Activated naive CD4-positive, alpha-beta T cell treated with anti-CD3 and anti-CD28 coated beads for 36 hours (primary cell): Measurements from ENCODE around the gene ELK3. TPM values are rescaled to one million over a fixed set of nuclear protein-coding genes. Genes with fewer than 3 reads are reported as not detected.
A peak's percentile ranks its signal among the peaks of the same experiment; 100 is the strongest.

Experiments
- CTCF ChIA-PET: fragments of 350-600 bp; sonication (Branson Sonifier 250); formaldehyde crosslinking; loops from one replicate; lab custom pipeline; 2021; ENCODE audit warnings: antibody characterized with exemption; lab: Charles Lee
- DNase-seq: peaks from one replicate; pipeline ENCODE4 v3.0.0-alpha.2; 2020
- H3K27ac Mint-ChIP-seq: one replicate; pipeline ENCODE4 v1.8.0; 2021; ENCODE audit warnings: mild to moderate bottlenecking, mixed read lengths
- H3K27me3 Mint-ChIP-seq: one replicate; pipeline ENCODE4 v1.8.0; 2021; ENCODE audit warnings: low read depth, mixed read lengths
- H3K36me3 Mint-ChIP-seq: one replicate; pipeline ENCODE4 v1.8.0; 2021; ENCODE audit warnings: low read depth, mixed read lengths
- H3K4me1 Mint-ChIP-seq: one replicate; pipeline ENCODE4 v1.8.0; 2021; ENCODE audit warnings: low read depth, mixed read lengths
- H3K4me3 Mint-ChIP-seq: one replicate; pipeline ENCODE4 v1.8.0; 2021; ENCODE audit warnings: mild to moderate bottlenecking, moderate library complexity, mixed read lengths
- H3K9me3 Mint-ChIP-seq: one replicate; pipeline ENCODE4 v1.8.0; 2021; ENCODE audit warnings: mixed read lengths
- intact Hi-C: fragments of 100-400 bp; cut with micrococcal nuclease; formaldehyde crosslinking; loops from one replicate; pipeline ENCODE4 v1.15.1; 2023
- total RNA-seq, 2 experiments: library from RNA; stranded (reverse); gene quantifications; one replicate each; pipeline ENCODE4 v1.2.3, GENCODE V29; 2021

Gene ELK3
- total RNA-seq, 2 experiments from 2014 or later, result 11.4 to 14.1 TPM

DNA sequence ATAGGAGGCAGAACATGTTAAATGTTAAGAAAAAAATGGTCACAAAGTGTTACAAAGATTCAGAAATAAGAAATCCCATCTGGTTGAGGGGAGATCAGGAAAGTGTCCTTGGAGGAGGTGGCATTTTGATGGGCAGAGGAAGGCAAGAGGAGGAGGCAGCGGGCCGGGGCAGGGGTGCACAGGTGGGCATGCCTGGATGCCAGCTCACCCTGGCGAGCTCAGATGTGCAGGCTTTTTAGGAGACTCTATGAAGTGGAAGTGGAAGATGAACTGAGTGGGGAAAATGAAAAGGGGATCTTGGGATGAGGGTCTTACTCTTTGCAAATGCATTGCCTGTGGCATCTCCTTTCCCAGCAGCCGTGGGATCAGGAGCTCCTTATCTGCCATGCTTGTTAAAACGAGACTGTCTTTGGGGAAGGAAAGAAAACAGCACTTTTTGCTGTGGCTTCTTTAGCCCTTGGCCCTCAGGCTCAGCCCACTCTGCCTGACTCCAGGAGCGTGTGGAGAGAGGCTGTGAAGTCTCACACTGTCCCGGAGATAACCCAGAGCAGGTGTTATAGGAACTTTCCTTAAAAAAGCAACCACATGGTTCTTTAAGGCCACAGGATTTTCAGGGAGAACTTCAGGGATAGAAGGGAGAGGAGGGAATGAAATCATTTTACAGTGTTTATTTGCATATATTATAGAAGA lies 62.6 kb downstream of the ELK3 start:
- Mint-ChIP-seq H3K27ac (no peak overlapping the region), H3K27me3 (no peaks in the 10 kb centered on the region), H3K4me1 (peaks cover 33% of the 10 kb centered on the region), H3K9me3 (no peaks in the 10 kb centered on the region), H3K36me3 (peaks cover 29% of the 10 kb centered on the region), H3K4me3 (no peak overlapping the region)
- DNase-seq, result no peak
- intact Hi-C loops, result no loop called here
- CTCF ChIA-PET, result interaction anchor here (1.2 to 3.5 kb wide), 2 partner anchors 13 to 42 kb away, joined by 3 to 9 read pairs; no protein-coding TSS in a partner anchor

DNA sequence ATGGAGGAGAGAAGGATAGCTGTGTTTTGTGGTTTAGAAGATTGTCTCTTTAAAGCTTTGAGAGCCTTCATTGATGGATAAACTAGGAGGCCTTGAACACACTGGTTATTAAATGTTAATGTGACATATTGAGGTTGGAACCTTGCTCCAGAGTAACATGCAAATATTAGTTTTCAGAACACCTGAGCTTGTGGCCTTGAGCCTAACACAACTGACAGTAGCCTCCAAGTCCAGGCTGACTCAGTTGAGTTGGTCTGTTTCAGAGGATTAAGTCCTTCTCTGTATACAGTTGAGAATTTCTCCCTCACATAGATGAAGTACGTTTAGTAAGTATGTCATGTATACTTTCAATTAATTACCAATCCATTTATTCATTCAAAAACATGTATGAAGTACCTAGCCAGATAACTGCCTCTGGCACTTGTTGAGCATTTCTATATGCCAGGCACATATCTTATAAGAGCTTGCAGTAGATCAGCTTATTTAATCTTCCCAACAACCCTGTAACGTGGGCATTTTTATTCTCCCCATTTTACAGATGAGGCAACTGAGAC lies 63.5 kb downstream of the ELK3 start:
- intact Hi-C loops, result no loop called here
- H3K27ac Mint-ChIP-seq, result no peak overlapping the region

DNA sequence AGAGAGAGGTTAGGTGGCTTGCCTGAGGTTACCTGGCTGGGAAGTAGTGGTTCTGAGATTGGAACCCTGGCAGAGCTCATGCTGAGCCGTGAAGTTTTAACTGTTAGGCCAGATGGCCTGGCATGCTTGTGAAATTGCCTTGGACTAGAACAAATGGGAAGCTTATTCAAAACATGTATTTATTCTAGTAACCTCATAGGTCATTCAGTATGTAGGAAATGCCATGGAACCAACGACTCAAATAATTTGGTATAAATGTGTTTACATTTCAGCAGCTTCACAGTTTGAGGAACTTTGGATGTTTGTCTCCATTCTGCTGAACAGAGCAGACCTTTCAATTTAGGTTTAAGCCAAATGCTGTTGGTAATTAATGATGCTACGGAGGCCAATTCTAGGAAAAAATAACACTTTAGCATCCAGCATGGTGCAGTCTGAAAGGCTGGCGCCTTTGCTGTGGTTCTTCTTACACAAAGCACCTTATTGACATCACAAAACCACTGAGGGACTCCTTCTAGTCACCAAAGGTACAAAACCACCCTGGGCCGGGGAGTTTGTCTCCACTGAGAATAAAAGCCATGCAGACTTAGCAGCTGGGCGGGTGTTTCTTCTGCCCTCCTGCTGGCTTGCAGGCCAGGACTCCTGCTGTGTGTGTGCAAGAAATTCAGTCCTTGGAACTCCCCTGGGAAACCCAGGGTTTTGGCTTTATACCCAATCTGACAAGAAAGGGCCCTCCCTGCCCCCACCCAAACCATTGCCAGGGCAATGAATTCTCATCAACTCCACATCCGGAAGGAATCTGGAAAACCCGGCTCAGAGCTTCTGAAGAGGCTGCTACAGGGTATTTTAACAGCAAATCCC lies 64.2 kb downstream of the ELK3 start:
- H3K27ac Mint-ChIP-seq, result no peak overlapping the region
- no peaks in the 10 kb centered on the region for H3K27me3 Mint-ChIP-seq
- peak; percentile 49 for DNase-seq
- H3K4me3 Mint-ChIP-seq, result no peak overlapping the region
- H3K9me3 Mint-ChIP-seq, result no peaks in the 10 kb centered on the region
- CTCF ChIA-PET, result no interaction called here
- peaks cover 23% of the 10 kb centered on the region for H3K36me3 Mint-ChIP-seq
- peaks cover 29% of the 10 kb centered on the region for H3K4me1 Mint-ChIP-seq
- intact Hi-C loops, result no loop called here

More for the DNA sequence above, 63.5 kb downstream of the ELK3 start:
- CTCF ChIA-PET, result interaction anchor here (1.2 kb wide), 1 partner anchor 14 kb away, joined by 3 read pairs; no protein-coding TSS in a partner anchor
- DNase-seq, result no peak
- Mint-ChIP-seq H3K4me3 (no peak overlapping the region), H3K36me3 (peaks cover 25% of the 10 kb centered on the region), H3K9me3 (no peaks in the 10 kb centered on the region), H3K27me3 (no peaks in the 10 kb centered on the region), H3K4me1 (peaks cover 29% of the 10 kb centered on the region)

DNA sequence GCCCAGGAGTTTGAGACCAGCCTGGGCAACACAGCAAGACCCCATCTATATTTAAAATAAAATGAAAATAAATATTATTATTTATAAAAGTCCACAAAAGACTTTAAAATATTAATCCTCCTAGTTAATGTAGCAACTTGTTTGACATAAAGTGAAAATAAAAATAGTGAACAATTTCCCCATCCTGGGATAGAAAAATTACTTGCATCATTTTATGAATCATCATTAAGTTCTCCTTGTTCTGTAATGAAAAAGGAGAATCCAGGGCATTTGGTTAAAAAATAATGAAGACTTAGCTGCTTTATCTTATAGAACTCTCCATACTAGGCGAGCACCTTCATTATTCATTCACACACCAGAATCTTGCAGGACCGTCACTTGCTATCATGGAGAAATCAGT lies 66.1 kb downstream of the ELK3 start:
- CTCF ChIA-PET, result no interaction called here
- intact Hi-C loops, result no loop called here
- no peak overlapping the region for H3K27ac Mint-ChIP-seq

DNA sequence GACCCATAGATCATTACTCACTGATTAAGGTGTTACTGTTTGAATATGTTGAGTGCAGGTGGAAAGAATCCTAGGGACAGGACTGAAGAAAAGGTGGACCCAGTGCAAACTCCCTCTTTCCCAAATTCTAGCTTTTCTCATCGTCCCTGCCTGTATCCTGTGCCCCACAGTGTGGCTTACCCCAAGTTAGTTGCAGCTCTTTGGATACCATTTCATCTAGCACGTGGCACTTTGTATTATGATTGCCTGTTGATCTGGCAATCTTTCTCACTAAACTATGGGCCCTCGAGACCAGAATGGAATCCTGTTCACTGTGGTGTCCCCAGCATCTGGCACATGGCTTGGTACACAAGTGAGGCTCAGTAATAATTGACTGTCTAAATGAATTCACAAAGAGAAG lies 66.5 kb downstream of the ELK3 start:
- Mint-ChIP-seq H3K27ac (peak overlapping the region; percentile 60), H3K36me3 (peaks cover 27% of the 10 kb centered on the region), H3K4me1 (peaks cover 23% of the 10 kb centered on the region), H3K27me3 (no peaks in the 10 kb centered on the region), H3K9me3 (no peaks in the 10 kb centered on the region), H3K4me3 (no peak overlapping the region)
- CTCF ChIA-PET, result no interaction called here
- intact Hi-C loops, result no loop called here
- DNase-seq, result no peak

More for the DNA sequence above, 66.1 kb downstream of the ELK3 start:
- no peaks in the 10 kb centered on the region for H3K9me3 Mint-ChIP-seq
- DNase-seq, result no peak
- no peaks in the 10 kb centered on the region for H3K27me3 Mint-ChIP-seq
- H3K4me1 Mint-ChIP-seq, result peaks cover 23% of the 10 kb centered on the region
- H3K4me3 Mint-ChIP-seq, result no peak overlapping the region
- H3K36me3 Mint-ChIP-seq, result peaks cover 26% of the 10 kb centered on the region

DNA sequence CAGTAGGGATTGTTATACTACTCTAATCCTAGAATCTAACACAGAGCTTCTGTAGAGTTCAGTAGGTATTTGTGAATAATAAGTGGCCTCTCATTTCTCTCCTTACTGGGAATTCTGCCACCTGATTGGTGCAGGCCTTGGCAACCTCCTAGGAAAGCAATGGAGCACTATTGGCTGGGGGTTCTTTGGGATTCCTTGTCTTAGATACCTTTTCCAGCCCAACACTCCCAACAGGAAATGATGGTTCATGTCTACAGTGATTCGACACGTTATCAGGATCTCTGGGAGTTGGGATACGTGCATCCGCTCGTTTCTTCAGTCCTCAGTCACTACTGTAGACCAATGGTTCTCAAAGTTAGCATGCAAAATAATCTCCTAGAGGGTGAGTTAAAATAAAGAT lies 67.4 kb downstream of the ELK3 start:
- Mint-ChIP-seq H3K27ac (peak overlapping the region; percentile 15), H3K4me3 (no peak overlapping the region), H3K9me3 (no peaks in the 10 kb centered on the region), H3K36me3 (peaks cover 29% of the 10 kb centered on the region), H3K4me1 (peaks cover 28% of the 10 kb centered on the region), H3K27me3 (no peaks in the 10 kb centered on the region)
- no peak for DNase-seq
- CTCF ChIA-PET, result no interaction called here
- intact Hi-C loops, result no loop called here

DNA sequence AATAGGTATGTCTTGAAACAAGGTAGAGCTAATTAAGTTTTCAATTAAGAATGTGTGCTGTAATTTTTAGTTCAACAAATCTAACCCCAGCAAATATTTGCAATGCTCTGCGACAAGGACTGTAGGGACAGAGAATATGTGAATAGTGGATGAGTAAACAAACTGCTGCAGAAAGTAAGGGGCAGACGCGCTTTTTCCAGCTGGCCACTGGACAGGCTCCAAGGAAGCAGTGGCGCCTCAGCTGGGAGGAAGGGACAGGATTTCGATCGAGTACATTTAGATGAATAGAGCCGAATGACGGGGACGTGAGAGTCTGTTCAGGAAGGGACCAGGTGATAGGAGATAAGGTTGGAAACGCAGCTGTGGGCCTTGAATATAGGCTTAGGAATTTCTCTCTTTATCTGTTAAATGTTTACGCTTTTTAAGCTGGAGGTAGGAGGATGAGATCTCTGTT lies 69.3 kb downstream of the ELK3 start:
- Mint-ChIP-seq H3K27me3 (no peaks in the 10 kb centered on the region), H3K4me3 (no peak overlapping the region), H3K27ac (no peak overlapping the region), H3K9me3 (no peaks in the 10 kb centered on the region), H3K4me1 (peaks cover 32% of the 10 kb centered on the region), H3K36me3 (peaks cover 36% of the 10 kb centered on the region)
- DNase-seq, result no peak
- intact Hi-C loops, result no loop called here
- CTCF ChIA-PET, result interaction anchor here (0.7 to 1.5 kb wide), 4 partner anchors 12 to 137 kb away, joined by 3 to 5 read pairs (median 3); no protein-coding TSS in a partner anchor

DNA sequence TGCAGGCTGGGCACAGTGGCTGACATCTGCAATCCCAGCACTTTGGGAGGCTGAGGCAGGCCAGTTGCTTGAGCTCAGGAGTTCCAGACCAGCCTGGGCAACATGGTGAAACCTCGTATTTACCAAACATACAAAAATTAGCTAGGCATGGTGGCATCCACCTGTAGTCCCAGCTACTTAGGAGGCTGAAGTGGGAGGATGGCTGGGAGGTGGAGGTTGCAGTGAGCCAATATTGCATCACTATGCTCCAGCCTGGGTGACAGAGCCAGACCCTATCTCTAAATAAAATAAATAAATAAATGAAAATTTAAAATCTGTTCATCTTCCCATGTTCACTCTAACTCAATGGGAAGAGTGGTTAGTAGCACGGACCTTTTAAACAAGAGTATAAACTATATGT lies 71.2 kb downstream of the ELK3 start:
- intact Hi-C loops, result no loop called here
- Mint-ChIP-seq H3K36me3 (peaks cover 37% of the 10 kb centered on the region), H3K4me1 (peaks cover 35% of the 10 kb centered on the region), H3K27me3 (no peaks in the 10 kb centered on the region), H3K9me3 (no peaks in the 10 kb centered on the region), H3K27ac (peak overlapping the region; percentile 47), H3K4me3 (no peak overlapping the region)
- no peak for DNase-seq
- CTCF ChIA-PET, result interaction anchor here (1.5 kb wide), 1 partner anchor 134 kb away, joined by 6 read pairs; no protein-coding TSS in a partner anchor

DNA sequence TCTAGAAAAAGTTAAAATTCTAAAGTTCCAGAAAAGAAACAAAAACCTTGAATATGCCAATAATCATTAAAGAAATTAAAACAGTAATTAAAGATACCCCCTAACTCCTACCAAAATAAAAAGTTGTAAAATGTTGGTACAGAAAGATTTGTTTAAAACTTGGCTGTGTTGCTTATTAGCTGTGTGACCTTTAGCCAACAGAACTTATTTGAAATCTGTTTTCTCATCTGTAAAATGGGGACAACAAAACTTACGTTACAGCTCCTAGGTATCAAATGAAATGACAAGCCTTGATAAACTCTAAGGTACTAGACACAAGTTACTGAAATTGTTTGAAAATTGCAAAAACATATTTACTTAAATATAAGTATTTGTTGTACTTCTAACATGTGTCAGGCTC lies 71.7 kb downstream of the ELK3 start:
- no peak for DNase-seq
- intact Hi-C loops, result no loop called here
- peaks cover 38% of the 10 kb centered on the region for H3K36me3 Mint-ChIP-seq

DNA sequence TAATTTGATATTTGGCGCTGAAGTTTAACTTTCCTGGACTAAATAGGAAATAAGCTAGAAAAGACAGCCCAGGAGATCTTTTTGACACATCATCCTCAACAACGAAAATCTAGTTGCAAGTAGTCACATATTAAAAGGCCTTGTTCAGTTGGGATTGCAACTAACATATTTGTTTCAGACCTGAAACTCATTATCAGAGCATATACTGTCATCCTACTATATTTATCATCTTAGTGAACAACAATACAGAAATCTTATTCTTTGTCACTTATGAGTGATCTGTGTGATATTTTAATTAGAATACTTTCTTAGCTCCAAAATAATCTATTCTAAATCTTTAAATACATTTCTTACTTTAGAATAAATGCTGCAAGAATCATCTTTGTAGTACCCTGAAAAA lies 72.1 kb downstream of the ELK3 start:
- CTCF ChIA-PET, result interaction anchor here (0.6 to 1.5 kb wide), 2 partner anchors 48 to 133 kb away, joined by 3 to 6 read pairs; no protein-coding TSS in a partner anchor
- H3K36me3 Mint-ChIP-seq, result peaks cover 36% of the 10 kb centered on the region
- no peak overlapping the region for H3K4me3 Mint-ChIP-seq
- H3K27ac Mint-ChIP-seq, result no peak overlapping the region
- no peaks in the 10 kb centered on the region for H3K27me3 Mint-ChIP-seq
- intact Hi-C loops, result no loop called here
- no peaks in the 10 kb centered on the region for H3K9me3 Mint-ChIP-seq
- H3K4me1 Mint-ChIP-seq, result peaks cover 32% of the 10 kb centered on the region
- no peak for DNase-seq

More for the DNA sequence above, 71.7 kb downstream of the ELK3 start:
- Mint-ChIP-seq H3K4me1 (peaks cover 32% of the 10 kb centered on the region), H3K27ac (no peak overlapping the region), H3K9me3 (no peaks in the 10 kb centered on the region), H3K4me3 (no peak overlapping the region), H3K27me3 (no peaks in the 10 kb centered on the region)
- CTCF ChIA-PET, result interaction anchor here (0.6 to 1.5 kb wide), 2 partner anchors 48 to 133 kb away, joined by 3 to 6 read pairs; no protein-coding TSS in a partner anchor

DNA sequence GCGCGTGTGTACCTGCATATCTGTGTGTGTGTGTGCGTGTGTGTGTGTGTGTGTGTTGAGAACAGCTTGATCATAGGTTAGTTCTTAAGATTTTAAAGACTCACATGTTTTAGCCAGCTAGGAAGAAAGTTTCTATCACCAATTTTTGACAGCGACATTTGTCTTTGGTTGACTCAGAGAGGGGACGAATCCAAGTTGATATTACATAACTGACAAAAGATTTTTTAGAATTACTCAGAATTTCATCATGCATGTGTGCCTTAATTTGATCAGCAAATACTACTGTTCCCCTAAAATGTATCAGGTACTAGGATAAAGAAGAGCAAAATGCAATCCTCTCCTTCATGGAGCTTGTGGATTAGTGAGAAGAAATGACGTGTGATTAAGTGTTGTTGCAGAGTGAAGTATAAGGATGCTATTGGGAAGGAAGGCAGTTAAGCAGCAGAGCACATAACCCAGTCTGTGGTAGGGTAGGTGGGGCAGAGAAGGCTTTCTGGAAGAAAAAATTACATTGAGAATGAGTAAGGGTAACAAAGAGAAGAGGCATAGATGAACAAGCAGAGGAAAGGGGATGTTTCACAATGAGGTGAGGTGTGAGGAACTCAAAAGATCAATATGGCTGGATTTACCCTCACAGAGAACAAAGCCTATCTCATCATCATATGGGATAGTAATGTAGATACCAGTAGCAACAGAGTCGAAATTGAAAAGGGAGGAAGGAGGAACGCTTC lies 77.5 kb downstream of the ELK3 start:
- Mint-ChIP-seq H3K27me3 (no peaks in the 10 kb centered on the region), H3K4me1 (peaks cover 49% of the 10 kb centered on the region), H3K27ac (peak overlapping the region; percentile 57), H3K9me3 (no peaks in the 10 kb centered on the region), H3K36me3 (peaks cover 46% of the 10 kb centered on the region), H3K4me3 (no peak overlapping the region)
- CTCF ChIA-PET, result no interaction called here
- DNase-seq, result no peak
- intact Hi-C loops, result no loop called here
